ENCODE results near the gene GFER. TPM values are rescaled to one million over a fixed set of nuclear protein-coding genes. Genes with fewer than 3 reads are reported as not detected.

The GFER gene
- total RNA-seq, 1 experiment from 2014 or later: 26.2 TPM

DNA sequence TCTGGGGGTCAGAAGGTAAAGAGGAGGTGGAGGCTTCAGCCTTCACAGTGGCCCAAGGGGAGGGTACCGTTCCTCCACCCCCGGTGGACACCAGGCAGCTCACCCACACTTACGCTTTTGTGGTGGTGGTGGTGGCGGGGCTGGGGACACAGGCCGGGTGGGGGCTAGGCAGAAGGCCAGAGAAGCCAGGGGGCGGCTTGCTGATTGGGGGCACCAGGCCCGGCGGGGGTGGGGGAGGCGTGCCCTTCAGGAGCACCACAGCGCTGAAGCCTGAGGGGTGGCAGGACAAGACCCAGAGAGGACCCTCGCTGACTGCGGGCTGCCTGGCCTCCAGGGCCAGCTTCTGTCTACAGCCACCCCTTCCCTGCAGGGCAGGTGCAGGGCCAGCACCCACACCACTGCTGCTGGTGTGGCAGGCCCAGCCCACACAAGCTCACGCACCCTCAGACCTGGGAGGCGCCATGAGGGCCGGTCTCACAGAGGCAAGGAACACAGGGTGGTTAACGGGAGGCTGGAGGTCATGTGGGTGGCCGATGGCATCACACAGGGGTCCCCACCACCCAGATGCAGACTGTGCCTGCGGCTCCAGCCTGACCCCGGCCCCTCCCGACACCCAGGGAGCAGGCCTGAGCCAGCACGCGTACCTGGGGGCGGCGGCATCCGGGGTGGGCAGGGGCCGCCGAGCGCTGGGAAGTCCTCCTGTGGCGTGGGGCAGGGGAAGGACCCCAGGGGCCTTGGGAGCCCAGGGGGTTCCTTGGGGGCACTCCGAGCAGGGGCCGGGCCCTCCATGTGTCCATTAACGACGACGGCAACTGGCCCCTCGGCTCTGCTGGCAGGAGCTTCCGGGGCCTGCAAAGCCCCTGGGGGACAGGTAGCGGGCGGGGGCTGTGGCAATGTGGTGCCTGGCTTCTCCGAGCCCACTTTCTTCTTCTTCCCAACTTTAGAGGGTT, 15.1 kb downstream of the GFER start:
- ChIA-PET CTCF (interaction anchor here (0.6 kb wide), 1 partner anchor 500 kb away, joined by 3 read pairs; no protein-coding TSS in a partner anchor), POLR2A (ENCODE audit: low non-redundant PET) (no interaction called here)
- Histone ChIP-seq H3K27ac (ENCODE audit: low read depth, low read length, poor library complexity, severe bottlenecking) (no peak overlapping the region), H3K9me3 (ENCODE audit: low read depth, low read length, poor library complexity, severe bottlenecking) (no peaks in the 10 kb centered on the region), H3K4me3 (ENCODE audit: low read depth, low read length, poor library complexity, severe bottlenecking) (no peak overlapping the region), H3K27me3 (replicated peaks; ENCODE audit: insufficient read depth, low read depth, low read length, poor library complexity) (no peaks in the 10 kb centered on the region), H3K4me1 (ENCODE audit: insufficient read depth, low read length, poor library complexity, severe bottlenecking) (peaks cover 3% of the 10 kb centered on the region), H3K36me3 (ENCODE audit: insufficient read depth, low read length, poor library complexity, severe bottlenecking) (peaks cover 63% of the 10 kb centered on the region)
- no peak for DNase-seq (ENCODE audit: low spot score)
- TF ChIP-seq CTCF (conservative IDR thresholded peaks at IDR 0.05; ENCODE audit: low read depth, low read length) (no peak), EZH2 (IDR thresholded peaks at IDR 0.05; ENCODE audit: borderline replicate concordance, low read depth, low read length, poor library complexity, severe bottlenecking) (no peak)
- intact Hi-C loops (cut with micrococcal nuclease; ENCODE audit: unreplicated experiment): no loop called here
- no TSS peak for BruUV-seq (replicated peaks)

GRCh38 chr16:1999866-2000514, 16.0 kb downstream of the GFER start:
- Histone ChIP-seq H3K27me3 (replicated peaks; ENCODE audit: insufficient read depth, low read depth, low read length, poor library complexity) (no peaks in the 10 kb centered on the region), H3K9me3 (ENCODE audit: low read depth, low read length, poor library complexity, severe bottlenecking) (no peaks in the 10 kb centered on the region), H3K4me3 (ENCODE audit: low read depth, low read length, poor library complexity, severe bottlenecking) (no peak overlapping the region), H3K4me1 (ENCODE audit: insufficient read depth, low read length, poor library complexity, severe bottlenecking) (peaks cover 8% of the 10 kb centered on the region), H3K27ac (ENCODE audit: low read depth, low read length, poor library complexity, severe bottlenecking) (no peak overlapping the region), H3K36me3 (ENCODE audit: insufficient read depth, low read length, poor library complexity, severe bottlenecking) (peaks cover 63% of the 10 kb centered on the region)
- ChIA-PET CTCF (no interaction called here), POLR2A (ENCODE audit: low non-redundant PET) (no interaction called here)
- intact Hi-C loops (cut with micrococcal nuclease; ENCODE audit: unreplicated experiment): loop anchor here (10.0 kb wide), 1 partner anchor 215 kb away; the partner anchor contains the start of genes BRICD5 and PGP
- no peak for DNase-seq (ENCODE audit: low spot score)
- no TSS peak for BruUV-seq (replicated peaks)
- TF ChIP-seq CTCF (conservative IDR thresholded peaks at IDR 0.05; ENCODE audit: low read depth, low read length) (no peak), EZH2 (IDR thresholded peaks at IDR 0.05; ENCODE audit: borderline replicate concordance, low read depth, low read length, poor library complexity, severe bottlenecking) (no peak)

DNA sequence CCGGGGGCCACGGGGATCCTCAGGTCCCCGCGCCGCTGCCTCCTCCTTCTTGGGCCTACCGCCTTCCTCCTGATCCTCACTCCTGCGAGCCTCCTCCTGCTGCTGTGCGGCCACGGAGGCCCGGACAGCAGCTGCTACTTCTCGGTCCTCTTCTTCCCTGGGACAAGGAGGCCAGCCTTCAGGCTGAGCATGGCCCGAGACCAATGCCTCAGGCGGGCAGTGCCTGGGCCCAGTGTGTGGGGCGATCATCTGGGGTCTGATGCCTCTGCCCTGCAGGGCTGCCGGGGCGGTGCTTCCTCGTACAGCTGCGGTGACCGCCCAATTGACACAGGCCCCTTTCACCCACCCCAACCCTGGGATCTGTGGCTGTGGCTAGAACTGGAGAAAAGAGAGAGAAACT, 17.0 kb downstream of the GFER start:
- no TSS peak for BruUV-seq (replicated peaks)
- no peaks in the 10 kb centered on the region for H3K27me3 ChIP-seq (replicated peaks; ENCODE audit: insufficient read depth, low read depth, low read length, poor library complexity)
- POLR2A ChIA-PET (ENCODE audit: low non-redundant PET): no interaction called here
- no peak overlapping the region for H3K4me3 ChIP-seq (ENCODE audit: low read depth, low read length, poor library complexity, severe bottlenecking)
- no peak for TF ChIP-seq EZH2 (IDR thresholded peaks at IDR 0.05; ENCODE audit: borderline replicate concordance, low read depth, low read length, poor library complexity, severe bottlenecking)
- TF ChIP-seq CTCF (conservative IDR thresholded peaks at IDR 0.05; ENCODE audit: low read depth, low read length): no peak
- CTCF ChIA-PET: no interaction called here
- peaks cover 18% of the 10 kb centered on the region for H3K4me1 ChIP-seq (ENCODE audit: insufficient read depth, low read length, poor library complexity, severe bottlenecking)
- no peak overlapping the region for H3K27ac ChIP-seq (ENCODE audit: low read depth, low read length, poor library complexity, severe bottlenecking)
- intact Hi-C loops (cut with micrococcal nuclease; ENCODE audit: unreplicated experiment): loop anchor here (10.0 kb wide), 1 partner anchor 214 kb away; the partner anchor contains the start of genes BRICD5 and PGP
- peaks cover 63% of the 10 kb centered on the region for H3K36me3 ChIP-seq (ENCODE audit: insufficient read depth, low read length, poor library complexity, severe bottlenecking)
- DNase-seq (ENCODE audit: low spot score): no peak
- no peaks in the 10 kb centered on the region for H3K9me3 ChIP-seq (ENCODE audit: low read depth, low read length, poor library complexity, severe bottlenecking)
